Liver (tissue), 3 donors: ENCODE data around the gene ARPC1A.

Experiments used
- CTCF ChIP-seq: fragments of 150-350 bp; IDR thresholded peaks from 2 replicates; pipeline ENCODE4 v1.5.1; 2017; ENCODE audit warnings: improper control_type of control experiment, low read depth, low read length; ENCODE audit not compliant: missing input control
- FOXA1 ChIP-seq: IDR thresholded peaks from 2 replicates; pipeline ENCODE4 v1.6.1; 2016; ENCODE audit warnings: antibody characterized with exemption
- GABPA ChIP-seq, 2 donors: IDR thresholded peaks in 1 of 2; conservative IDR thresholded peaks in 1 of 2; 2 replicates each; pipeline ENCODE4 v1.6.1; 2016; ENCODE audit warnings: antibody characterized with exemption in 2 of 2, mild to moderate bottlenecking in 1 of 2, moderate library complexity in 1 of 2
- JUND ChIP-seq, 2 donors: IDR thresholded peaks; 2 replicates each; pipeline ENCODE4 v1.6.1; 2016; ENCODE audit warnings: antibody characterized with exemption in 2 of 2
- MAX ChIP-seq: IDR thresholded peaks from 2 replicates; pipeline ENCODE4 v1.6.1; 2016; ENCODE audit warnings: antibody characterized with exemption
- RAD21 ChIP-seq, 2 donors: IDR thresholded peaks; 2 replicates each; pipeline ENCODE4 v1.6.1; 2016; ENCODE audit warnings: antibody characterized with exemption in 2 of 2, mild to moderate bottlenecking in 2 of 2
- SP1 ChIP-seq: IDR thresholded peaks from 2 replicates; pipeline ENCODE4 v1.6.1; 2018; ENCODE audit warnings: antibody characterized with exemption, mild to moderate bottlenecking
- TAF1 ChIP-seq: conservative IDR thresholded peaks from 2 replicates; pipeline ENCODE4 v1.6.1; 2016; ENCODE audit warnings: antibody characterized with exemption, mild to moderate bottlenecking
- YY1 ChIP-seq: IDR thresholded peaks from 2 replicates; pipeline ENCODE4 v1.6.1; 2016; ENCODE audit warnings: antibody characterized with exemption, mild to moderate bottlenecking
- donor health status: healthy.
- donor health status: healthy.

- no peak for TF ChIP-seq MAX
- TF ChIP-seq FOXA1: no peak
- TF ChIP-seq GABPA (IDR thresholded peaks at IDR 0.05 in 1 of 2, conservative IDR thresholded peaks at IDR 0.05 in 1 of 2): no peak
- TF ChIP-seq CTCF: no peak
- TF ChIP-seq JUND (IDR thresholded peaks at IDR 0.05): no peak
- TF ChIP-seq SP1: no peak
- no peak for TF ChIP-seq YY1
- no peak for TF ChIP-seq RAD21 (IDR thresholded peaks at IDR 0.05)
- TF ChIP-seq TAF1: no peak
Measured at GRCh38 chr7:99399597-99399996, 73.9 kb downstream of the ARPC1A start.
